HepG2 (cell line): ENCODE results near the gene RBM12. TPM values are rescaled to one million over a fixed set of nuclear protein-coding genes. Genes with fewer than 3 reads are reported as not detected.
A peak's percentile ranks its signal among the peaks of the same experiment; 100 is the strongest.

Experiments used
- ATM ChIP-seq: fragments of 450-650 bp; IDR thresholded peaks from 2 replicates; pipeline ENCODE4 v1.7.1; 2017; ENCODE audit warnings: mild to moderate bottlenecking, borderline replicate concordance
- CBX1 ChIP-seq: IDR thresholded peaks from one replicate; pipeline ENCODE4 v1.6.1; 2016; ENCODE audit warnings: antibody characterized with exemption, low read depth
- CCAR2 ChIP-seq: fragments of 200-400 bp; formaldehyde crosslinking; optimal IDR thresholded peaks from 2 replicates; pipeline ENCODE3; 2018; ENCODE audit warnings: low read depth, mild to moderate bottlenecking, low read length, moderate library complexity
- CREBL2 ChIP-seq: sonication (generic); formaldehyde crosslinking; IDR thresholded peaks from 2 replicates; pipeline ENCODE4 v1.8.1; 2023; ENCODE audit warnings: missing genetic modification reagents, mild to moderate bottlenecking, borderline replicate concordance
- FUBP1 ChIP-seq: sonication (generic); formaldehyde crosslinking; IDR thresholded peaks from 2 replicates; pipeline ENCODE4 v1.5.1; 2020; ENCODE audit warnings: missing genetic modification reagents, mild to moderate bottlenecking, borderline replicate concordance
- KDM5B ChIP-seq: sonication (generic); formaldehyde crosslinking; IDR thresholded peaks from 2 replicates; pipeline ENCODE4 v1.4.0; 2020; ENCODE audit warnings: missing genetic modification reagents, mild to moderate bottlenecking, borderline replicate concordance
- KLF12 ChIP-seq: sonication (generic); formaldehyde crosslinking; IDR thresholded peaks from 2 replicates; pipeline ENCODE4 v1.4.0; 2020; ENCODE audit warnings: missing genetic modification reagents, borderline replicate concordance
- KMT2A ChIP-seq: sonication (generic); formaldehyde crosslinking; IDR thresholded peaks from 2 replicates; pipeline ENCODE4 v1.4.0; 2020; ENCODE audit warnings: missing genetic modification reagents
- MTA3 ChIP-seq: sonication (generic); formaldehyde crosslinking; IDR thresholded peaks from 2 replicates; pipeline ENCODE4 v1.4.0; 2020; ENCODE audit warnings: missing genetic modification reagents
- POGZ ChIP-seq: sonication (generic); formaldehyde crosslinking; IDR thresholded peaks from 2 replicates; pipeline ENCODE4 v1.4.0; 2020; ENCODE audit warnings: mild to moderate bottlenecking, missing genetic modification reagents
- SMAD3 ChIP-seq: sonication (generic); formaldehyde crosslinking; IDR thresholded peaks from 2 replicates; pipeline ENCODE4 v1.4.0; 2020; ENCODE audit warnings: missing genetic modification reagents
- SMARCC2 ChIP-seq: fragments of 450-650 bp; IDR thresholded peaks from 2 replicates; pipeline ENCODE4 v1.6.1; 2017; ENCODE audit warnings: antibody characterized with exemption, mild to moderate bottlenecking
- SRSF9 ChIP-seq: fragments of 200-400 bp; formaldehyde crosslinking; IDR thresholded peaks from 2 replicates; pipeline ENCODE4 v1.6.1; 2018; ENCODE audit warnings: borderline replicate concordance, mild to moderate bottlenecking, low read depth, low read length; ENCODE audit not compliant: insufficient read depth, poor library complexity, severe bottlenecking
- USF2 ChIP-seq, 2 experiments: sonication (generic) in 1 of 2; formaldehyde crosslinking in 1 of 2; IDR thresholded peaks; 2 replicates each; pipeline versions ENCODE4 v1.5.1 to v1.6.1; 2011 to 2020; ENCODE audit warnings: borderline replicate concordance in 1 of 2, low read depth in 1 of 2, low read length in 1 of 2, mild to moderate bottlenecking in 1 of 2, missing genetic modification reagents in 1 of 2, moderate library complexity in 1 of 2
- YY1 ChIP-seq: IDR thresholded peaks from 2 replicates; pipeline ENCODE4 v1.6.1; 2011; ENCODE audit warnings: low read length, low read depth, moderate library complexity, mild to moderate bottlenecking; ENCODE audit not compliant: insufficient read depth, insufficient replicate concordance
- ZNF136 ChIP-seq: sonication (generic); formaldehyde crosslinking; IDR thresholded peaks from 2 replicates; pipeline ENCODE4 v1.8.1; 2022; ENCODE audit warnings: low read depth, mild to moderate bottlenecking, moderate library complexity, missing genetic modification reagents
- ZNF264 ChIP-seq: sonication (generic); formaldehyde crosslinking; IDR thresholded peaks from 2 replicates; pipeline ENCODE4 v1.4.0; 2020; ENCODE audit warnings: missing genetic modification reagents
- ZNF274 ChIP-seq: sonication (generic); formaldehyde crosslinking; IDR thresholded peaks from 2 replicates; pipeline ENCODE4 v1.5.1; 2020; ENCODE audit warnings: mild to moderate bottlenecking, missing genetic modification reagents
- ZNF546 ChIP-seq: sonication (generic); formaldehyde crosslinking; conservative IDR thresholded peaks from 2 replicates; pipeline ENCODE4 v1.8.1; 2023; ENCODE audit warnings: mild to moderate bottlenecking, missing genetic modification reagents
- ZNF577 ChIP-seq: sonication (generic); formaldehyde crosslinking; IDR thresholded peaks from 2 replicates; pipeline ENCODE4 v1.4.0; 2020; ENCODE audit warnings: mild to moderate bottlenecking, low read depth, missing genetic modification reagents, borderline replicate concordance
- ZNF644 ChIP-seq: IDR thresholded peaks from 2 replicates; pipeline ENCODE4 v1.6.1; 2016; ENCODE audit warnings: low read depth
- ZNF839 ChIP-seq: sonication (generic); formaldehyde crosslinking; IDR thresholded peaks from 2 replicates; pipeline ENCODE4 v1.4.0; 2020; ENCODE audit warnings: missing genetic modification reagents, mild to moderate bottlenecking, borderline replicate concordance
- ZSCAN29 ChIP-seq: sonication (generic); formaldehyde crosslinking; conservative IDR thresholded peaks from 2 replicates; pipeline ENCODE4 v1.4.0; 2020; ENCODE audit warnings: mild to moderate bottlenecking, missing genetic modification reagents
- polyA plus RNA-seq, 8 experiments: library from polyadenylated mRNA; depleted of rRNA in 3 of 8; stranded (reverse) in 7 of 8; unstranded in 1 of 8; fragments of >200 nt; fragmentation: Illumina TruSeq in 4 of 8; extraction: Trizol in 4 of 8; gene quantifications; 2 replicates each; pipeline versions ENCODE4 v1.2.1 to v1.2.3, GENCODE V29; 2011 to 2016; ENCODE audit warnings: low read depth in 4 of 8, missing spikeins in 1 of 8, mixed read lengths in 1 of 8; ENCODE audit not compliant: insufficient read depth in 1 of 8
- total RNA-seq, 5 experiments: library from RNA; depleted of rRNA; stranded (reverse); fragments of >200 nt; fragmentation: Illumina TruSeq; extraction: Trizol; gene quantifications; 2 replicates each; pipeline ENCODE4 v1.2.3, GENCODE V29; 2016; ENCODE audit warnings: low read depth in 1 of 5

The RBM12 gene
- total and polyA plus RNA-seq, 2 of the 13 experiments (the other 11 are each of a cell fraction or from before 2014, with no cell fraction given): 97.9 to 104 TPM

DNA sequence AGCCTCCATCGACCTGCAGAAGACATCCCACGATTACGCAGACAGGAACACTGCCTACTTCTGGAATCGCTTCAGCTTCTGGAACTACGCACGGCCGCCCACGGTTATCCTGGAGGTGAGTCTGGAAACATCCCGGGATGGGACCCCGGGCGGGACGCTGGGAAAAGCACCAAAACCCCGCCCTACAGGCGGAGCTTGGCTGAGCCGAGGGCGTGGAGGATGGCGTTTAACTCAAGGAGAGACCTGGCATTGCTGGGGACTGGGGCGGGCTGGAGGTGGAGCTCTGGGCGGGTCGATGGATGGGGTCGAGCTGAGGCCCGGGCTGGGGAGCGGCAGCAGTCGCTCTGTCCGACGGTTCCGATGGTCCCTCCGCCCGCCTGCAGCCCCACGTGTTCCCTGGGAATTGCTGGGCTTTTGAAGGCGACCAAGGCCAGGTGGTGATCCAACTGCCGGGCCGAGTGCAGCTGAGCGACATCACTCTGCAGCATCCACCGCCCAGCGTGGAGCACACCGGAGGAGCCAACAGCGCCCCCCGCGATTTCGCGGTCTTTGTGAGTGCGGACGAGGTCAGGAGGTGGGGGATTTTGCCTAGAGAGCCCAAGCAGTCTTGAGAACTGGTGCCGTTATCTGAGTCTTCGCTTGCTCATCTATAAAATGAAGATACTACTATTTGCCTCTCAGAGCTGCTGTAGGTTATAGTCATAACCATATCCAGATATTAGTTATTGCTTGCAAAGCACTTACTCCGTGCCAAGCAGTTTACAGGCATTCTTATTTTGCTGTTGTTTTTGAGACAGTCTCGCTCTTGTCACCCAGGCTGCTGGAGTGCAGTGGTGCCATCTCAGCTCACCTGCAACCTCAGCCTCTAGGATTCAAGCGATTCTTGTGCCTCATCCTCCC lies 45.3 kb downstream of the RBM12 start (continued):
- TF ChIP-seq USF2 (IDR thresholded peaks at IDR 0.05; ENCODE audit: low read depth, low read length): peak; percentile 49; the same call in 1 of the 2 replicates
- peak; percentile 75; the same call in 1 of the 2 replicates for TF ChIP-seq USF2 (CRISPR knock-in tag; IDR thresholded peaks at IDR 0.05; ENCODE audit: borderline replicate concordance)
- TF ChIP-seq POGZ (CRISPR knock-in tag): peak; percentile 91
- no peak for TF ChIP-seq SRSF9
- TF ChIP-seq ZNF644 (CRISPR knock-in tag): peak; percentile 65; the same call in 1 of the 2 replicates
- peak; percentile 98 for TF ChIP-seq KDM5B (CRISPR knock-in tag)
- TF ChIP-seq SMARCC2: no peak
- TF ChIP-seq ZNF839 (CRISPR knock-in tag): no peak; the same call in 1 of the 2 replicates
- TF ChIP-seq ZNF577 (CRISPR knock-in tag): no peak
- TF ChIP-seq ZSCAN29 (CRISPR knock-in tag): 0 out of 2 replicates have a peak, but pooled peaks have one; percentile 70
- TF ChIP-seq KMT2A: peak; percentile 87
- TF ChIP-seq ZNF274 (CRISPR knock-in tag): peak; percentile 97
- TF ChIP-seq ZNF264 (CRISPR knock-in tag): peak; percentile 77
- TF ChIP-seq CCAR2: no peak
- TF ChIP-seq YY1: peak; percentile 40
- TF ChIP-seq FUBP1: no peak
- peak; percentile 97 for TF ChIP-seq KLF12 (CRISPR knock-in tag)
- 0 out of 2 replicates have a peak, but pooled peaks have one; percentile 88 for TF ChIP-seq CREBL2 (CRISPR knock-in tag)
- TF ChIP-seq SMAD3 (CRISPR knock-in tag): peak; percentile 90
- 0 out of 2 replicates have a peak, but pooled peaks have one; percentile 80 for TF ChIP-seq ZNF546 (CRISPR knock-in tag)
- no peak for TF ChIP-seq ATM
- TF ChIP-seq ZNF136 (CRISPR knock-in tag): peak; percentile 80; the same call in 1 of the 2 replicates
- no peak for TF ChIP-seq MTA3 (CRISPR knock-in tag)
- TF ChIP-seq CBX1: peak; percentile 57
